Ishikawa (cell line): ENCODE results near the gene PIP5K1C.
A peak's percentile ranks its signal among the peaks of the same experiment; 100 is the strongest.

ENCODE experiments used
- CEBPB ChIP-seq: IDR thresholded peaks from 2 replicates; pipeline ENCODE4 v1.6.1; 2012
- CREB1 ChIP-seq: IDR thresholded peaks from 2 replicates; pipeline ENCODE4 v1.6.1; 2012; ENCODE audit warnings: low read depth
- EGR1 ChIP-seq: IDR thresholded peaks from 2 replicates; pipeline ENCODE4 v1.6.1; 2012
- EP300 ChIP-seq: IDR thresholded peaks from 2 replicates; pipeline ENCODE4 v1.6.1; 2012; ENCODE audit warnings: borderline replicate concordance
- RAD21 ChIP-seq: IDR thresholded peaks from 2 replicates; pipeline ENCODE4 v1.6.1; 2012; ENCODE audit warnings: low read depth
- REST ChIP-seq: IDR thresholded peaks from 2 replicates; pipeline ENCODE4 v1.6.1; 2012; ENCODE audit warnings: low read depth, mild to moderate bottlenecking
- TAF1 ChIP-seq: IDR thresholded peaks from 2 replicates; pipeline ENCODE4 v1.6.1; 2012; ENCODE audit warnings: low read depth, mild to moderate bottlenecking
- TEAD4 ChIP-seq: IDR thresholded peaks from 2 replicates; pipeline ENCODE4 v1.6.1; 2012
- YY1 ChIP-seq: IDR thresholded peaks from 2 replicates; pipeline ENCODE4 v1.6.1; 2012; ENCODE audit warnings: low read depth
- TF ChIP-seq, protein P1 (sequence below): IDR thresholded peaks from 2 replicates; pipeline ENCODE4 v1.6.1; 2012
- TF ChIP-seq, protein P2 (sequence below): IDR thresholded peaks from 2 replicates; pipeline ENCODE4 v1.6.1; 2012

- no peak for TF ChIP-seq CREB1
- TF ChIP-seq EGR1: no peak
- peak; percentile 42; the same call in 1 of the 2 replicates for TF ChIP-seq REST
- peak; percentile 8; the same call in 1 of the 2 replicates for TF ChIP-seq RAD21
- TF ChIP-seq TEAD4: peak; percentile 52
- TF ChIP-seq EP300: peak; percentile 27; the same call in 1 of the 2 replicates
- TF ChIP-seq, protein P1, sequence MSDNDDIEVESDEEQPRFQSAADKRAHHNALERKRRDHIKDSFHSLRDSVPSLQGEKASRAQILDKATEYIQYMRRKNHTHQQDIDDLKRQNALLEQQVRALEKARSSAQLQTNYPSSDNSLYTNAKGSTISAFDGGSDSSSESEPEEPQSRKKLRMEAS: no peak
- no peak for TF ChIP-seq CEBPB
- TF ChIP-seq, protein P2, sequence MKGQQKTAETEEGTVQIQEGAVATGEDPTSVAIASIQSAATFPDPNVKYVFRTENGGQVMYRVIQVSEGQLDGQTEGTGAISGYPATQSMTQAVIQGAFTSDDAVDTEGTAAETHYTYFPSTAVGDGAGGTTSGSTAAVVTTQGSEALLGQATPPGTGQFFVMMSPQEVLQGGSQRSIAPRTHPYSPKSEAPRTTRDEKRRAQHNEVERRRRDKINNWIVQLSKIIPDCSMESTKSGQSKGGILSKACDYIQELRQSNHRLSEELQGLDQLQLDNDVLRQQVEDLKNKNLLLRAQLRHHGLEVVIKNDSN: peak; percentile 38
- TF ChIP-seq TAF1: no peak
- no peak for TF ChIP-seq YY1
Measured at GRCh38 chr19:3725640-3726310, 25.5 kb upstream of the PIP5K1C start.
